IMR-90 (cell line): ENCODE measurements around the gene SLC19A2. TPM values are rescaled to one million over a fixed set of nuclear protein-coding genes. Genes with fewer than 3 reads are reported as not detected.
A peak's percentile ranks its signal among the peaks of the same experiment; 100 is the strongest.

Experiments used
- ATAC-seq: fragments of 200-7000 bp; cut with Tn5 transposase; 2 replicates; pipeline ENCODE4 v1.9.1; 2020; ENCODE audit warnings: low read depth, mild to moderate bottlenecking, moderate library complexity
- BruUV-seq: library from RNA; stranded (reverse); fragments of 400-500 nt; replicated peaks from 2 replicates; lab custom pipeline; 2021; lab: Mats Ljungman, UMichigan
- CTCF ChIA-PET: fragments of 300-600 bp; formaldehyde crosslinking; extraction: SDS; loops from one replicate; lab custom pipeline; 2021; ENCODE audit warnings: antibody characterized with exemption; lab: Yijun Ruan, JAX
- POLR2A ChIA-PET: fragments of 300-600 bp; sonication (Branson Sonifier 250); formaldehyde crosslinking; loops from one replicate; lab custom pipeline; 2022; ENCODE audit warnings: antibody characterized with exemption; ENCODE audit not compliant: unreplicated experiment; lab: Charles Lee
- DNase-seq: peaks from one replicate; pipeline ENCODE4 v3.0.0; 2013
- H2AFZ ChIP-seq: replicated peaks from 2 replicates; pipeline ENCODE3; 2013; ENCODE audit warnings: low read length, mild to moderate bottlenecking; ENCODE audit not compliant: poor library complexity
- H2AK5ac ChIP-seq: 2 replicates; pipeline ENCODE4 v1.6.1; 2013; ENCODE audit warnings: low read depth, low read length, inconsistent platforms
- H2AK9ac ChIP-seq: replicated peaks from 2 replicates; pipeline ENCODE3; 2013; ENCODE audit warnings: mild to moderate bottlenecking, low read depth, low read length, moderate library complexity; ENCODE audit not compliant: poor library complexity
- H2BK120ac ChIP-seq: 2 replicates; pipeline ENCODE4 v1.6.1; 2013; ENCODE audit warnings: low read depth, low read length, inconsistent platforms
- H2BK15ac ChIP-seq: 3 replicates; pipeline ENCODE4 v1.6.1; 2013; ENCODE audit warnings: low read depth, low read length, inconsistent platforms
- H2BK20ac ChIP-seq: 2 replicates; pipeline ENCODE4 v1.6.1; 2013; ENCODE audit warnings: low read depth, mild to moderate bottlenecking, inconsistent platforms, low read length, moderate library complexity
- H2BK5ac ChIP-seq: 2 replicates; pipeline ENCODE4 v1.6.1; 2013; ENCODE audit warnings: mild to moderate bottlenecking, low read depth, low read length, inconsistent platforms; ENCODE audit not compliant: poor library complexity, severe bottlenecking
- H3K14ac ChIP-seq: replicated peaks from 2 replicates; pipeline ENCODE4 v1.6.1; 2013; ENCODE audit warnings: low read depth, low read length, inconsistent platforms
- H3K18ac ChIP-seq: 2 replicates; pipeline ENCODE4 v1.6.1; 2013; ENCODE audit warnings: low read depth, low read length, control low read depth
- H3K23ac ChIP-seq: 2 replicates; pipeline ENCODE4 v1.6.1; 2013; ENCODE audit warnings: low read depth, low read length, inconsistent platforms
- H3K27ac ChIP-seq: 2 replicates; pipeline ENCODE4 v1.5.1; 2013; ENCODE audit warnings: mild to moderate bottlenecking, control low read depth, low read length; ENCODE audit not compliant: insufficient read depth
- H3K27me3 ChIP-seq: 2 replicates; pipeline ENCODE4 v1.6.1; 2013; ENCODE audit warnings: low read length; ENCODE audit not compliant: control insufficient read depth, insufficient read depth
- H3K36me3 ChIP-seq: 2 replicates; pipeline ENCODE4 v1.6.1; 2013; ENCODE audit warnings: low read length, mixed read lengths; ENCODE audit not compliant: control insufficient read depth, insufficient read depth
- H3K4ac ChIP-seq: 2 replicates; pipeline ENCODE4 v1.6.1; 2013; ENCODE audit warnings: low read depth, low read length, inconsistent platforms
- H3K4me1 ChIP-seq: 2 replicates; pipeline ENCODE4 v1.6.1; 2013; ENCODE audit warnings: low read length, mixed read lengths; ENCODE audit not compliant: control insufficient read depth, insufficient read depth
- H3K4me2 ChIP-seq: 2 replicates; pipeline ENCODE4 v1.6.1; 2013; ENCODE audit warnings: low read depth, mild to moderate bottlenecking, control low read depth, low read length, moderate library complexity
- H3K4me3 ChIP-seq: 2 replicates; pipeline ENCODE4 v1.5.1; 2013; ENCODE audit warnings: low read depth, mild to moderate bottlenecking, control low read depth, low read length, moderate library complexity; ENCODE audit not compliant: insufficient read depth
- H3K56ac ChIP-seq: 2 replicates; pipeline ENCODE4 v1.6.1; 2013; ENCODE audit warnings: low read length, inconsistent platforms; ENCODE audit not compliant: insufficient read depth; ENCODE audit errors: extremely low read depth
- H3K79me1 ChIP-seq, 2 experiments: 2 replicates each; pipeline ENCODE4 v1.6.1; 2013; ENCODE audit warnings: low read length in 2 of 2, inconsistent platforms in 1 of 2, low read depth in 1 of 2
- H3K9ac ChIP-seq: 2 replicates; pipeline ENCODE4 v1.6.1; 2013; ENCODE audit warnings: low read depth, low read length, control low read depth
- H3K9me1 ChIP-seq: 2 replicates; pipeline ENCODE4 v1.6.1; 2013; ENCODE audit warnings: low read length, inconsistent platforms; ENCODE audit not compliant: insufficient read depth
- H3K9me3 ChIP-seq: 2 replicates; pipeline ENCODE4 v1.6.1; 2013; ENCODE audit warnings: low read length; ENCODE audit not compliant: control insufficient read depth, insufficient read depth
- H4K20me1 ChIP-seq: 2 replicates; pipeline ENCODE4 v1.6.1; 2013; ENCODE audit warnings: low read length, inconsistent platforms; ENCODE audit not compliant: insufficient read depth
- H4K5ac ChIP-seq: 2 replicates; pipeline ENCODE4 v1.6.1; 2013; ENCODE audit warnings: mild to moderate bottlenecking, low read depth, low read length, control low read depth
- H4K8ac ChIP-seq, 2 experiments: 2 replicates each; pipeline ENCODE4 v1.6.1; 2013; ENCODE audit warnings: low read depth in 2 of 2, low read length in 2 of 2, control low read depth in 1 of 2, inconsistent platforms in 1 of 2
- H4K91ac ChIP-seq: 2 replicates; pipeline ENCODE4 v1.6.1; 2013; ENCODE audit warnings: low read depth, low read length, inconsistent platforms; ENCODE audit not compliant: insufficient read depth
- BHLHE40 ChIP-seq: fragments of 150-350 bp; IDR thresholded peaks from 2 replicates; pipeline ENCODE4 v1.6.1; 2016; ENCODE audit warnings: mild to moderate bottlenecking, low read depth, low read length
- CEBPB ChIP-seq: IDR thresholded peaks from 2 replicates; pipeline ENCODE4 v1.6.1; 2012; ENCODE audit warnings: low read depth, low read length, improper control_type of control experiment
- CHD1 ChIP-seq: IDR thresholded peaks from 2 replicates; pipeline ENCODE4 v1.6.1; 2012; ENCODE audit warnings: low read depth, low read length, improper control_type of control experiment
- ELK1 ChIP-seq: fragments of 150-350 bp; IDR thresholded peaks from 2 replicates; pipeline ENCODE4 v1.6.1; 2016; ENCODE audit warnings: low read depth, mild to moderate bottlenecking, low read length, moderate library complexity, borderline replicate concordance
- FOS ChIP-seq: fragments of 150-350 bp; IDR thresholded peaks from 2 replicates; pipeline ENCODE4 v1.6.1; 2016; ENCODE audit warnings: low read depth, low read length
- MXI1 ChIP-seq: IDR thresholded peaks from 2 replicates; pipeline ENCODE4 v1.6.1; 2012; ENCODE audit warnings: low read depth, mild to moderate bottlenecking, low read length, moderate library complexity, borderline replicate concordance
- NFE2L2 ChIP-seq: fragments of 150-350 bp; IDR thresholded peaks from 2 replicates; pipeline ENCODE4 v1.6.1; 2016; ENCODE audit warnings: low read depth, mild to moderate bottlenecking, low read length
- POLR2A ChIP-seq: IDR thresholded peaks from 2 replicates; pipeline ENCODE4 v1.6.1; 2012; ENCODE audit warnings: mild to moderate bottlenecking, low read depth, low read length
- RAD21 ChIP-seq: IDR thresholded peaks from 2 replicates; pipeline ENCODE4 v1.6.1; 2012; ENCODE audit warnings: low read length, improper control_type of control experiment
- RCOR1 ChIP-seq: IDR thresholded peaks from 2 replicates; pipeline ENCODE4 v1.6.1; 2012; ENCODE audit warnings: mild to moderate bottlenecking, low read length, improper control_type of control experiment; ENCODE audit not compliant: insufficient replicate concordance
- RFX5 ChIP-seq: IDR thresholded peaks from 2 replicates; pipeline ENCODE4 v1.8.0; 2012; ENCODE audit warnings: low read depth, mild to moderate bottlenecking, low read length, moderate library complexity
- USF2 ChIP-seq: fragments of 150-350 bp; IDR thresholded peaks from 2 replicates; pipeline ENCODE4 v1.6.1; 2017; ENCODE audit warnings: mild to moderate bottlenecking, antibody characterized with exemption, low read length, low read depth
- WGBS, 2 experiments: methylation state at CpG; one replicate each; pipeline versions ENCODE4 v1.1.5 to v1.1.7; 2013; ENCODE audit warnings: missing lambda C conversion rate in 2 of 2; ENCODE audit not compliant: insufficient read length in 1 of 2; ENCODE audit errors: extremely low coverage in 2 of 2; 5-methylcytosine and 5-hydroxymethylcytosine counted together
- dilution Hi-C: fragments of 300-500 bp; cut with HindIII; formaldehyde crosslinking; loops from one replicate; pipeline ENCODE4 v1.14.3; 2018; ENCODE audit warnings: low sequenced_read_pairs; ENCODE audit not compliant: unreplicated experiment
- in situ Hi-C: fragments of 300-500 bp; cut with MboI; formaldehyde crosslinking; loops from 3 replicates; pipeline ENCODE4 v1.14.3; 2019; ENCODE audit warnings: low sequenced_read_pairs, inconsistent platforms, mixed read lengths
- intact Hi-C: fragments of 100-400 bp; cut with micrococcal nuclease; formaldehyde crosslinking; loops from 2 replicates; pipeline ENCODE4 v1.10.0; 2022
- polyA plus RNA-seq, 3 experiments: library from polyadenylated mRNA; depleted of rRNA; stranded (reverse); fragments of >200 nt; gene quantifications; 2 replicates each; pipeline ENCODE4 v1.2.3, GENCODE V29; 2012; ENCODE audit warnings: low replicate concordance in 1 of 3
- total RNA-seq: library from RNA; depleted of rRNA; stranded (reverse); fragments of >200 nt; gene quantifications from 2 replicates; pipeline ENCODE4 v1.2.3, GENCODE V29; 2012

Gene SLC19A2
- total and polyA plus RNA-seq, 2 of the 4 experiments (the other 2 are of a cell fraction), result 3.6 to 5.2 TPM

- Histone ChIP-seq H2AK9ac (no peak overlapping the region), H3K27me3 (no peaks in the 10 kb centered on the region; the same call in 1 of the 2 replicates), H3K9me1 (no peaks in the 10 kb centered on the region), H2AFZ (peak overlapping the region; percentile 70), H3K18ac (no peak overlapping the region), H3K23ac (no peak overlapping the region), H3K4me2 (no peak overlapping the region), H2BK15ac (no peak overlapping the region), H4K91ac (no peak overlapping the region), H4K20me1 (no peaks in the 10 kb centered on the region), H3K4ac (0 out of 2 replicates have a peak overlapping the region, but pooled peaks have one; percentile 27), H3K14ac (no peak overlapping the region), H3K79me1 (no peaks in the 10 kb centered on the region), H3K4me3 (no peak overlapping the region), H2AK5ac (no peak overlapping the region), H3K9me3 (no peaks in the 10 kb centered on the region), H3K9ac (no peak overlapping the region), H3K27ac (no peak overlapping the region), H2BK5ac (no peak overlapping the region), H3K36me3 (no peaks in the 10 kb centered on the region), H2BK120ac (no peak overlapping the region), H3K56ac (no peak overlapping the region), H3K4me1 (no peaks in the 10 kb centered on the region), H4K8ac (no peak overlapping the region), H4K5ac (no peak overlapping the region), H2BK20ac (no peak overlapping the region)
- ChIA-PET POLR2A (no interaction called here), CTCF (interaction anchor here (0.6 kb wide), 1 partner anchor 14 kb away, joined by 3 read pairs; no protein-coding TSS in a partner anchor)
- dilution Hi-C loops (no loop called here), intact Hi-C loops (no loop called here), in situ Hi-C loops (no loop called here)
- no peak for ATAC-seq
- no peak for DNase-seq
- BruUV-seq, result no TSS peak
- TF ChIP-seq ELK1 (no peak), CEBPB (no peak), POLR2A (no peak), CHD1 (no peak), RCOR1 (no peak), MXI1 (no peak), RFX5 (no peak), USF2 (no peak), FOS (no peak), BHLHE40 (no peak), NFE2L2 (no peak), RAD21 (no peak)
- WGBS, 2 experiments, result no CpG with 5 or more reads among the region's 3 CpGs
Observed at GRCh38 chr1:169508432-169509338, 22.9 kb upstream of the SLC19A2 start.
